ENCODE results near the gene MAN1C1. TPM values are rescaled to one million over a fixed set of nuclear protein-coding genes. Genes with fewer than 3 reads are reported as not detected.

MAN1C1 gene
- total RNA-seq, 2 experiments from 2014 or later = 3.7 to 4.4 TPM

- H3K27ac Mint-ChIP-seq = no peak overlapping the region
- ATAC-seq = no peak
- intact Hi-C loops (cut with micrococcal nuclease) = no loop called here
- no peaks in the 10 kb centered on the region for H3K36me3 Mint-ChIP-seq (ENCODE audit: low read depth)
- no peak for DNase-seq
- no peaks in the 10 kb centered on the region for H3K27me3 Mint-ChIP-seq
- no peaks in the 10 kb centered on the region for H3K9me3 Mint-ChIP-seq
- no peak overlapping the region for H3K4me3 Mint-ChIP-seq
- TF ChIP-seq CTCF (IDR thresholded peaks at IDR 0.05) = no peak
- H3K4me1 Mint-ChIP-seq (ENCODE audit: low read depth) = peaks cover 38% of the 10 kb centered on the region
- POLR2A ChIA-PET = interaction anchor here (0.8 to 2.0 kb wide), 3 partner anchors 12 to 18 kb away, joined by 4 to 7 read pairs (median 5); no protein-coding TSS in a partner anchor
- CTCF ChIA-PET = interaction anchor here (2.2 kb wide), 1 partner anchor 9 kb away, joined by 8 read pairs; no protein-coding TSS in a partner anchor
These were observed 68.7 kb downstream of the MAN1C1 start for GRCh38 chr1:25685211-25685750.

GRCh38 chr1:25685938-25686665 is 69.5 kb downstream of the MAN1C1 start:
- no peak for ATAC-seq
- Mint-ChIP-seq H3K4me3 (no peak overlapping the region), H3K36me3 (ENCODE audit: low read depth) (no peaks in the 10 kb centered on the region), H3K4me1 (ENCODE audit: low read depth) (peaks cover 37% of the 10 kb centered on the region), H3K9me3 (no peaks in the 10 kb centered on the region), H3K27me3 (no peaks in the 10 kb centered on the region), H3K27ac (no peak overlapping the region)
- DNase-seq = no peak
- ChIA-PET CTCF (interaction anchor here (0.7 to 2.2 kb wide), 3 partner anchors 9 to 123 kb away, joined by 3 to 8 read pairs (median 3); no protein-coding TSS in a partner anchor), POLR2A (interaction anchor here (0.8 to 2.0 kb wide), 3 partner anchors 11 to 19 kb away, joined by 4 to 7 read pairs (median 5); no protein-coding TSS in a partner anchor)
- intact Hi-C loops (cut with micrococcal nuclease) = no loop called here
- no peak for TF ChIP-seq CTCF (IDR thresholded peaks at IDR 0.05)

DNA sequence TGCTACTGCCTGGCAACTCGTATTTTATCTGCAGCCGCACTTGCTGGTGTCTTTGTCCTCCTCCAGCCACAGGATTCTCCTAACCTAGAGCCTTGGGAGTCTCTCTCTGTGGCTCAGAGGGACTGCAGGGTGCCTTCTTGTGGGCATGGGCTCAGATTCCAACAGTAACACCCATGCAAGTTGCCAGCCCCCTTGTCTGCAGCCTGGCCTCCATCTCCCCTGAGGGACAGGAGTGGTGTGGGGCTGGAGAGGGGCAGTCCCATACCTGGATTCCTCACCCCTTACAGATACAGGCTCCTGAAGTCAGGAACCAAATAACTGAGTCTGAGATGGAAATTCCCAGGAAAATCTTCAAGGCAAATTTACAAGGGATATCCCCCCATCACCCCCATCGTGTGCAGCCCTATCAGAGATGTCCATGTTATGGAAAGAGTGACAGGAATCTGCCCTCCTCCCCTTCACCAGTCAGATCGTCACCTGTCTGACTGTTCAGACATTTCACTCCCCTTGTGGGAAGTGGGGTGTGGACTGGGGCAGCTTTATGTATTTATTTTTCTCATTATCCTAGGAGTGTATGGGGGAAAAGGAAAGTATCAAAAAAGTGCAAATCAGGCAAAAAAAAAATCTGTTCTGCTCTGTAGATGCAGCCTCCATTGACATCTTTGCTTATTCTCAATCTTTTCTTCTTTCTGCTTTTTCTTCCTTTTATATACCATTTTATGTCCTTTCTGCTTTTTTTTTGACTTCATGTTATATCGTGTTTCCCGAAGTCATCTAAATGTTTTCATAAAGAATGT is 70.8 kb downstream of the MAN1C1 start:
- ChIA-PET POLR2A (interaction anchor here (0.6 kb wide), 1 partner anchor 28 kb away, joined by 3 read pairs; no protein-coding TSS in a partner anchor), CTCF (no interaction called here)

DNA sequence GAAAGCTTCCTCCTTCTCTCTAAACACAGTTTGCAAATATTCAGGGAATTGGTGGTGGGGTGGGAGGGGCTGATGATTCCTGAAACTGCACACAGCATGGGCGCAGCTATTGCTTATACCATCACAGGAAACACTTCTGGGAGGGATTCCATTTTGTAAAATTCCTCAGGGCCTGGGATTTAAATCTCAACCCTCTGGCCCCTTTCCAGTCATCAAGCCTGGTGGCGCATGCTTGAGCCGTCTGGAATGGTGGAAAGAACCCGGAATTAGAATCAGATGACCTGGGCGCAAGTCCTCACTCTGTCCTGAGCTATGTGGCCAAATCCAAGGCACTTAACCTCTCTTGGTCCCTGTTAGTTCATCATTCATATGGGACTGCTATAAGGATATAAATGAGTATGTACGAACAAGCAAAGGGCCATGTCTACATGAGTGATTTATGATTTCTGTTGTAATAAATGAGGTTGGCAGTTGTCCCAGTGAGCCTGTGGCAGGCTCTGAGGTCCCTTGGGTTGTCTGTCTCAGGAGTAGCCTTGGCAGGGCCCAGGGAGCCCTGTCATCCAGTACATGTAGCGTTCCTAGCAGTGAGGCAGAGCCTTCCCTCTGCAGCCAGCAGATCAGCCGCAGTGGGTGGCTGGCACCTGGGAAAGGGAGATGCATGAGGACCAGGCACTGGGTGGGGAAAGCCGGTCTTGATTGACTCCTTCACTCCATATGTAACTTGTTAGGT is 72.0 kb downstream of the MAN1C1 start:
- DNase-seq = no peak
- Mint-ChIP-seq H3K4me1 (ENCODE audit: low read depth) (peaks cover 34% of the 10 kb centered on the region), H3K36me3 (ENCODE audit: low read depth) (no peaks in the 10 kb centered on the region), H3K27me3 (no peaks in the 10 kb centered on the region), H3K4me3 (no peak overlapping the region), H3K9me3 (no peaks in the 10 kb centered on the region), H3K27ac (no peak overlapping the region)
- ATAC-seq = no peak
- TF ChIP-seq CTCF (IDR thresholded peaks at IDR 0.05) = no peak
- CTCF ChIA-PET = interaction anchor here (0.7 kb wide), 1 partner anchor 70 kb away, joined by 3 read pairs; no protein-coding TSS in a partner anchor
- POLR2A ChIA-PET = interaction anchor here (0.5 to 0.6 kb wide), 2 partner anchors 29 to 39 kb away, joined by 3 read pairs; no protein-coding TSS in a partner anchor
- intact Hi-C loops (cut with micrococcal nuclease) = no loop called here

More for the DNA sequence above, 70.8 kb downstream of the MAN1C1 start:
- Mint-ChIP-seq H3K4me1 (ENCODE audit: low read depth) (peaks cover 33% of the 10 kb centered on the region), H3K9me3 (no peaks in the 10 kb centered on the region), H3K36me3 (ENCODE audit: low read depth) (no peaks in the 10 kb centered on the region), H3K27me3 (no peaks in the 10 kb centered on the region), H3K4me3 (no peak overlapping the region), H3K27ac (no peak overlapping the region)
- TF ChIP-seq CTCF (IDR thresholded peaks at IDR 0.05) = no peak
- intact Hi-C loops (cut with micrococcal nuclease) = no loop called here
- ATAC-seq (no peak), DNase-seq (no peak)
